GM12891 (cell line): ENCODE results near the gene TFDP1.

Source experiments
- POLR2A ChIP-seq: IDR thresholded peaks from 2 replicates; pipeline ENCODE4 v1.6.1; 2011; ENCODE audit warnings: low read depth, low read length, control low read depth
- TAF1 ChIP-seq: IDR thresholded peaks from 2 replicates; pipeline ENCODE4 v1.6.1; 2011; ENCODE audit warnings: low read depth, low read length, control low read depth

DNA sequence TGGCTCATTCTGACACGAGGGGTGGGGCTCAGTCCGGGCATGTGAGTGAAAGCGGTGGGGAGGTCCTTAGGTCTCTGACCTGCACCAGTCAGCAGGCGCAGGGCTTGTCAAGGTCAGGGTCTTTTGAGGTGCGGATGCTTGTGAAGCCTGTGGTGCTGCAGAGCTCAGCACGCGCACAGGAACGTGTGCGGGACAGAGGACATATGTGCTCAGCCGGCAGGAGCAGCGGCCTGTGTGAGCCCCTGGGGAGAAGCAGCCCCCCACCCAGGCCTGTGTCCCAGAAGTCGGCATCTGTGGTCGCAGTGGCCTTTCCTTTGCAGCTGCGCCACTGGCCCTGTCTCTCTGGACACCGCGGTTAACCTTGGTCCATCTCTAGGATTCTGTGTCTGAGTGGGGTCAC lies 42.6 kb downstream of the TFDP1 start:
- TF ChIP-seq POLR2A (no peak), TAF1 (no peak)
